ENCODE data around the gene NPAT. TPM values are rescaled to one million over a fixed set of nuclear protein-coding genes. Genes with fewer than 3 reads are reported as not detected.
A peak's percentile ranks its signal among the peaks of the same experiment; 100 is the strongest.

NPAT gene
- total and polyA plus RNA-seq, 9 of the 15 experiments (the other 6 are each of a cell fraction or from before 2014, with no cell fraction given): 8.8 to 30.0 (median 22.1) TPM

DNA sequence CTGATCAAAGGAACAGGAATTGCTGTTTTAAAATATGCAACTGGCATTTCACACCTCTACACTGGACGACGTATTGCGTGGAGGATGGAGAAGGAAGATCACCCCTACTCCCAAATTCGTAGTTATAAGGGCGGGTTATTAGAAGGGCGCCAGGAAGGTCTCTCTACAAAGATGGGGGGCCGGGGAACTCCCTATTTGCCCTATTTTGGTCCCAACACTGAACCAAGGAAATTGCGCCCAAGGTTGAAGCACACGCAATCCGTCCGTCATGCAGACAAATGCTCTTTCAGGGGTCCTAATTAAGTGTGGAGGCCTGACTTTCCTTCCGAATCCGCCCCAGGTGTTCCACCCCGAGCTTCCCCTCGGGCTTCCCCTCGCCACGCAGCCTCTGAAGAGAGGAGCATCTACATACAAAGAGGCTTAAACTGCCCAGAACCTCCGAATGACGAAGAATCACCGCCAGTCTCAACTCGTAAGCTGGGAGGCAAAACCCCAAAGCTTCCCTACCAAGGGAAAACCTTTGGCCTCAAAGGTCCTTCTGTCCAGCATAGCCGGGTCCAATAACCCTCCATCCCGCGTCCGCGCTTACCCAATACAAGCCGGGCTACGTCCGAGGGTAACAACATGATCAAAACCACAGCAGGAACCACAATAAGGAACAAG, 396 bp downstream of the NPAT start (continued):
- TF ChIP-seq, protein P1, sequence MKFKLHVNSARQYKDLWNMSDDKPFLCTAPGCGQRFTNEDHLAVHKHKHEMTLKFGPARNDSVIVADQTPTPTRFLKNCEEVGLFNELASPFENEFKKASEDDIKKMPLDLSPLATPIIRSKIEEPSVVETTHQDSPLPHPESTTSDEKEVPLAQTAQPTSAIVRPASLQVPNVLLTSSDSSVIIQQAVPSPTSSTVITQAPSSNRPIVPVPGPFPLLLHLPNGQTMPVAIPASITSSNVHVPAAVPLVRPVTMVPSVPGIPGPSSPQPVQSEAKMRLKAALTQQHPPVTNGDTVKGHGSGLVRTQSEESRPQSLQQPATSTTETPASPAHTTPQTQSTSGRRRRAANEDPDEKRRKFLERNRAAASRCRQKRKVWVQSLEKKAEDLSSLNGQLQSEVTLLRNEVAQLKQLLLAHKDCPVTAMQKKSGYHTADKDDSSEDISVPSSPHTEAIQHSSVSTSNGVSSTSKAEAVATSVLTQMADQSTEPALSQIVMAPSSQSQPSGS (CRISPR knock-in tag; IDR thresholded peaks at IDR 0.05): no peak
- TF ChIP-seq PHF8 (IDR thresholded peaks at IDR 0.05; ENCODE audit: borderline replicate concordance, low read length) (peak; percentile 67), TCF7 (IDR thresholded peaks at IDR 0.05; ENCODE audit: borderline replicate concordance) (no peak), JUNB (CRISPR knock-in tag; conservative IDR thresholded peaks at IDR 0.05) (no peak), SRSF7 (optimal IDR thresholded peaks at IDR 0.05; ENCODE audit: low read depth, low read length) (no peak), ZNF668 (CRISPR knock-in tag; IDR thresholded peaks at IDR 0.05) (no peak), NR4A1 (CRISPR knock-in tag; IDR thresholded peaks at IDR 0.05) (no peak), NR4A1 (tag; IDR thresholded peaks at IDR 0.05) (no peak), SRSF9 (IDR thresholded peaks at IDR 0.05; ENCODE audit: borderline replicate concordance, low read depth, low read length) (no peak), CBX1 (IDR thresholded peaks at IDR 0.05; ENCODE audit: low read depth) (no peak), NR2C1 (IDR thresholded peaks at IDR 0.05) (no peak), NR2C1 (tag; IDR thresholded peaks at IDR 0.05) (no peak), HDAC1 (IDR thresholded peaks at IDR 0.05) (peak in 1 of 2 experiments; percentile 59; a peak in 2 of 4 replicates), C11orf30 (IDR thresholded peaks at IDR 0.05; ENCODE audit: low read depth) (no peak), HDAC8 (tag; IDR thresholded peaks at IDR 0.05) (no peak), ZNF79 (CRISPR knock-in tag; IDR thresholded peaks at IDR 0.05; ENCODE audit: low read depth) (no peak)
- TF ChIP-seq, protein P2, sequence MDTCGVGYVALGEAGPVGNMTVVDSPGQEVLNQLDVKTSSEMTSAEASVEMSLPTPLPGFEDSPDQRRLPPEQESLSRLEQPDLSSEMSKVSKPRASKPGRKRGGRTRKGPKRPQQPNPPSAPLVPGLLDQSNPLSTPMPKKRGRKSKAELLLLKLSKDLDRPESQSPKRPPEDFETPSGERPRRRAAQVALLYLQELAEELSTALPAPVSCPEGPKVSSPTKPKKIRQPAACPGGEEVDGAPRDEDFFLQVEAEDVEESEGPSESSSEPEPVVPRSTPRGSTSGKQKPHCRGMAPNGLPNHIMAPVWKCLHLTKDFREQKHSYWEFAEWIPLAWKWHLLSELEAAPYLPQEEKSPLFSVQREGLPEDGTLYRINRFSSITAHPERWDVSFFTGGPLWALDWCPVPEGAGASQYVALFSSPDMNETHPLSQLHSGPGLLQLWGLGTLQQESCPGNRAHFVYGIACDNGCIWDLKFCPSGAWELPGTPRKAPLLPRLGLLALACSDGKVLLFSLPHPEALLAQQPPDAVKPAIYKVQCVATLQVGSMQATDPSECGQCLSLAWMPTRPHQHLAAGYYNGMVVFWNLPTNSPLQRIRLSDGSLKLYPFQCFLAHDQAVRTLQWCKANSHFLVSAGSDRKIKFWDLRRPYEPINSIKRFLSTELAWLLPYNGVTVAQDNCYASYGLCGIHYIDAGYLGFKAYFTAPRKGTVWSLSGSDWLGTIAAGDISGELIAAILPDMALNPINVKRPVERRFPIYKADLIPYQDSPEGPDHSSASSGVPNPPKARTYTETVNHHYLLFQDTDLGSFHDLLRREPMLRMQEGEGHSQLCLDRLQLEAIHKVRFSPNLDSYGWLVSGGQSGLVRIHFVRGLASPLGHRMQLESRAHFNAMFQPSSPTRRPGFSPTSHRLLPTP (IDR thresholded peaks at IDR 0.05; ENCODE audit: borderline replicate concordance, extremely low read depth, insufficient read length): no peak
- TF ChIP-seq, protein P3, sequence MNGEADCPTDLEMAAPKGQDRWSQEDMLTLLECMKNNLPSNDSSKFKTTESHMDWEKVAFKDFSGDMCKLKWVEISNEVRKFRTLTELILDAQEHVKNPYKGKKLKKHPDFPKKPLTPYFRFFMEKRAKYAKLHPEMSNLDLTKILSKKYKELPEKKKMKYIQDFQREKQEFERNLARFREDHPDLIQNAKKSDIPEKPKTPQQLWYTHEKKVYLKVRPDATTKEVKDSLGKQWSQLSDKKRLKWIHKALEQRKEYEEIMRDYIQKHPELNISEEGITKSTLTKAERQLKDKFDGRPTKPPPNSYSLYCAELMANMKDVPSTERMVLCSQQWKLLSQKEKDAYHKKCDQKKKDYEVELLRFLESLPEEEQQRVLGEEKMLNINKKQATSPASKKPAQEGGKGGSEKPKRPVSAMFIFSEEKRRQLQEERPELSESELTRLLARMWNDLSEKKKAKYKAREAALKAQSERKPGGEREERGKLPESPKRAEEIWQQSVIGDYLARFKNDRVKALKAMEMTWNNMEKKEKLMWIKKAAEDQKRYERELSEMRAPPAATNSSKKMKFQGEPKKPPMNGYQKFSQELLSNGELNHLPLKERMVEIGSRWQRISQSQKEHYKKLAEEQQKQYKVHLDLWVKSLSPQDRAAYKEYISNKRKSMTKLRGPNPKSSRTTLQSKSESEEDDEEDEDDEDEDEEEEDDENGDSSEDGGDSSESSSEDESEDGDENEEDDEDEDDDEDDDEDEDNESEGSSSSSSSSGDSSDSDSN (IDR thresholded peaks at IDR 0.05; ENCODE audit: borderline replicate concordance in 1 of 2, low read depth in 2 of 2, low read length in 2 of 2): peak in 1 of 2 experiments; percentile 16; a peak in 1 of 4 replicates
- TF ChIP-seq, protein P4, sequence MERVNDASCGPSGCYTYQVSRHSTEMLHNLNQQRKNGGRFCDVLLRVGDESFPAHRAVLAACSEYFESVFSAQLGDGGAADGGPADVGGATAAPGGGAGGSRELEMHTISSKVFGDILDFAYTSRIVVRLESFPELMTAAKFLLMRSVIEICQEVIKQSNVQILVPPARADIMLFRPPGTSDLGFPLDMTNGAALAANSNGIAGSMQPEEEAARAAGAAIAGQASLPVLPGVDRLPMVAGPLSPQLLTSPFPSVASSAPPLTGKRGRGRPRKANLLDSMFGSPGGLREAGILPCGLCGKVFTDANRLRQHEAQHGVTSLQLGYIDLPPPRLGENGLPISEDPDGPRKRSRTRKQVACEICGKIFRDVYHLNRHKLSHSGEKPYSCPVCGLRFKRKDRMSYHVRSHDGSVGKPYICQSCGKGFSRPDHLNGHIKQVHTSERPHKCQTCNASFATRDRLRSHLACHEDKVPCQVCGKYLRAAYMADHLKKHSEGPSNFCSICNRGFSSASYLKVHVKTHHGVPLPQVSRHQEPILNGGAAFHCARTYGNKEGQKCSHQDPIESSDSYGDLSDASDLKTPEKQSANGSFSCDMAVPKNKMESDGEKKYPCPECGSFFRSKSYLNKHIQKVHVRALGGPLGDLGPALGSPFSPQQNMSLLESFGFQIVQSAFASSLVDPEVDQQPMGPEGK (CRISPR knock-in tag; IDR thresholded peaks at IDR 0.05; ENCODE audit: borderline replicate concordance): no peak

Measured in K562 (cell line).